Omental fat pad (tissue), 4 donors: Measurements from ENCODE around the gene FOXB1. TPM values are rescaled to one million over a fixed set of nuclear protein-coding genes. Genes with fewer than 3 reads are reported as not detected.

Experiments used
- ATAC-seq: fragments of 150-250 bp; one replicate; pipeline ENCODE4 v1.9.1; 2016; ENCODE audit warnings: mild to moderate bottlenecking, moderate library complexity; ENCODE audit not compliant: low FRiP score
- DNase-seq: peaks from one replicate; pipeline ENCODE4 v3.0.0-alpha.2; 2019; ENCODE audit warnings: low spot score
- total RNA-seq, 4 donors: library from RNA; depleted of rRNA; stranded (reverse); fragments of >200 nt; gene quantifications; one replicate each; pipeline ENCODE4 v1.1.0, GENCODE V29; 2016
- TF ChIP-seq, protein P1 (sequence below), 3 donors: fragments of 450-650 bp; IDR thresholded peaks; one replicate each; pipeline ENCODE4 v1.5.1; 2016 to 2017; ENCODE audit warnings: antibody characterized with exemption in 3 of 3, mild to moderate bottlenecking in 3 of 3, moderate library complexity in 2 of 3

FOXB1 gene
- total RNA-seq, 4 donors from 2014 or later = not detected

DNA sequence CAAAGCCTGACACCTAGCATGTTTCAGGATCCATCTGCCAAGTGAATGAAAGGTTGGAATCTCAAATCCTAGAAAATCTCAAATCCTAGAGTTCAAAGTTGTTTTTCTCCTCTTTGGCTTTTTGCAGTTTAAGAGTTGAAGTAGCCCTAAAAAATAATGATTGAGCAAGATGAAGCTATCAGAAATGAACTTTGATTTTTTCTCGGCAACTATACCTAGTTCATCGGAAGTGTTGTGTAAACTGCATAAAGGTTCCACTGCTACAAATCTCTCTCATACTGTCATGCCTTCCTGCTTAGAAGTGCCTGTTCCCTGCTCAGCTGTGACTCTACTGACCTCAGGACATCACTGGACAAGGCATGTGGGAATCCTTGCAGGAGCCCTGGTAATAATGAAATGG lies 35.8 kb upstream of the FOXB1 start:
- DNase-seq = no peak
- no peak for ATAC-seq
- TF ChIP-seq, protein P1, sequence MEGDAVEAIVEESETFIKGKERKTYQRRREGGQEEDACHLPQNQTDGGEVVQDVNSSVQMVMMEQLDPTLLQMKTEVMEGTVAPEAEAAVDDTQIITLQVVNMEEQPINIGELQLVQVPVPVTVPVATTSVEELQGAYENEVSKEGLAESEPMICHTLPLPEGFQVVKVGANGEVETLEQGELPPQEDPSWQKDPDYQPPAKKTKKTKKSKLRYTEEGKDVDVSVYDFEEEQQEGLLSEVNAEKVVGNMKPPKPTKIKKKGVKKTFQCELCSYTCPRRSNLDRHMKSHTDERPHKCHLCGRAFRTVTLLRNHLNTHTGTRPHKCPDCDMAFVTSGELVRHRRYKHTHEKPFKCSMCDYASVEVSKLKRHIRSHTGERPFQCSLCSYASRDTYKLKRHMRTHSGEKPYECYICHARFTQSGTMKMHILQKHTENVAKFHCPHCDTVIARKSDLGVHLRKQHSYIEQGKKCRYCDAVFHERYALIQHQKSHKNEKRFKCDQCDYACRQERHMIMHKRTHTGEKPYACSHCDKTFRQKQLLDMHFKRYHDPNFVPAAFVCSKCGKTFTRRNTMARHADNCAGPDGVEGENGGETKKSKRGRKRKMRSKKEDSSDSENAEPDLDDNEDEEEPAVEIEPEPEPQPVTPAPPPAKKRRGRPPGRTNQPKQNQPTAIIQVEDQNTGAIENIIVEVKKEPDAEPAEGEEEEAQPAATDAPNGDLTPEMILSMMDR (IDR thresholded peaks at IDR 0.05) = no peak

DNA sequence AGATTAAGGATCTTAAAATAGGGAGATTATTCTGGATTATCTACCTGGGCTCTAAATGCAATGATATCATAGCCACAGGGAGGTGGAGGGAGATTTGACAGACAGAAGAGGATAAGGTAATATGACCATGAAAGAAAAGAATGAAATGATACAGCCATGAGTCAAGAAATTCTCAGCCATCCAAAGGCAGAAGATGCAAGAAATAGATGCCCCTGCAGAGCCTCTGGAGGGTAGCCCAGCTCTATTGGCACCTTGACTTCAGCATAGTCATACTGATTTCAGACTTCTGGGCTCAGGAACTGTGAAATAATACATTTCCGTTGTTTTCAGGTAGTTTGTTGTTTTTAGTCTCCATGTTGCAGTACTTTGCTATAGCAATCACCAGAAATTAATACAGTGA lies 31.9 kb upstream of the FOXB1 start:
- ATAC-seq (no peak), DNase-seq (no peak)
- TF ChIP-seq, protein P1 (IDR thresholded peaks at IDR 0.05) = no peak

DNA sequence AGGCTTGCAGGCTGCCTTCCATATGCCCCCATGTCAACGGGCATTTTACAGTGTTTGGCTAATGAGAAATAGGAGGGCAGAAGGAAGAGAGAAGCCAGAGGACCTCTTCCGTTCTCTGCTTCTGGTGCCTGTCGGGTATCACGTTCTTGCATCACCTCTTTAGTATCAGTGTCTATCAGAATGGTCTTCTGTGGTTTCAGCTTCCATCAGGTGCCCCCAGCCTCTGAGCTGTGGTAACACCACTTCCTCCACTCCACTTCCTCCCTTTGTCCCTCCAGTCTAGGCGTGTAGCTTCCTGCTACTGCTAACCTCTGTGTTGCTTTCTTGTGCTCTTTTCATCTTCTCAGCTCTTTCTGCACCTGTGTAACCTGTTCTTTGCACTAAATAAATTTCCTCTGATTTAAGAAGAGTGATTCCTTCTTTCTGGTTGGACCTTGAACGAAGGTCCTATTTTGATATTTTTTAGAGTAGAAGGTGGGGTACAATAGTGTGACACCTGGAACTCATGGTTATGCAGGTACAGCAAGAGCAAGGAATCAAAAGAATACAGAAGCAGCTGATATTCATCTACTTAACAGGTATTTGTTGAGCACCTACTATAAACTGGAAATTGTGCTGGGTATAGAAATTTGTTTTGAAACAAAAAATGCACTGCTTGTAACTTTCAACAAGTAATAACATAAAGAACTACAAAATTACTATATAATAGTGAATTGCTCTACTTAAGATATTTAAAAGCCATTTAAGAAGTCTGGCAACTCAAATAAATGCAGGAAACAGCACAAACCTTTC lies 27.4 kb upstream of the FOXB1 start:
- no peak for DNase-seq
- ATAC-seq = no peak
- TF ChIP-seq, protein P1 (IDR thresholded peaks at IDR 0.05) = no peak

DNA sequence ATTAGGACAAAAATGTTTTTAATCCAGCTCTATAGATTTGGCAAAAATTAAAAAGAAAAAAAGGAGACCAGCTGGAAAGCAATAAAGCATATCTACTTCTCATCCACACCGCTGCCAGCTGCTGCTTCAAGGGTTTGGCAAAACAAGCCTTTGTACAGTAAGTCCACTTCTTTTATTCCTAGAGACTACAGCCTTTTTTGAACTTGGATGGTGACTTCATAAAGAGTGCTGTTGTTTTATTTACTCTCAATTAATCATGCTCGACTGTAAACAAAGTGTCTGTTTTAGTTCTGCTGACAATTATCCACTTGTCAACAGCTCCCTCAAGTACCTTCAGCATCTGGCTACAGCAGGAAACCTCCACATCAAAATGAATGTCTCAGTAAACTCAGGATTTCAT lies 12.3 kb upstream of the FOXB1 start:
- TF ChIP-seq, protein P1 (IDR thresholded peaks at IDR 0.05) = no peak
- DNase-seq (no peak), ATAC-seq (no peak)

DNA sequence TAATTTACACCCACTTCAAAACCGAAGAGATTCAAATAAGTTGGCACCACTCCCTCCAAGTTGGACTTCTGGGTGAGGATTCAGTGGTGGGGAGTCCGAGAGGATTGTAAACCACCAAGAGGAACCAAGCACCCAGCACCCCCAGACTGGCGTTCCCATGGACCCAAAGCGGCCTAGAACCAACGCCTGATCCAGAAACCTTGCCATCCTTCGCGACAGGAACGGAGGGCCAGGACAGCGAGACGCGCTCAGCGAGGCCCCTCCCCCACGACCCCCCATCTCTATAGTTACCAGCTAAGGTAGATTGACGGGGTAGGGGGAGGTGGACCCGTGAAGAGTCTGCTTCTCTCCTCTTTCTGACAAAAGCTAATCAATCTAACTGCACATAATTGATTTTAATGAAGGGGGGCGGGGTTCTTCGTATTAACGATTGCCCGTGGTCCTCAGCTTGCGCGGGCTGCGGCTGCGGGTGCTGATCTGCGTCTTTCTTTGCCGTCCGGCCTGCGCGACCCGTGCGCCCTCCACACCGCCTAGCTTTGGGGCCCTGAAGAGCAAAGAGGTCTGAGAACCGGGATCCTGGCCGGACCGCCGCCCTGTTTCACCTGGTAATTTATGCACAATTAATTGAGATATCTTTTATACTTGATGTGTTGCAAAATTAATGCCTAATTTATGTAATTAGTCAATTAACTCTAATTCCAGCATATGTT lies 10.9 kb upstream of the FOXB1 start:
- TF ChIP-seq, protein P1 (IDR thresholded peaks at IDR 0.05) = no peak
- ATAC-seq (no peak), DNase-seq (no peak)

DNA sequence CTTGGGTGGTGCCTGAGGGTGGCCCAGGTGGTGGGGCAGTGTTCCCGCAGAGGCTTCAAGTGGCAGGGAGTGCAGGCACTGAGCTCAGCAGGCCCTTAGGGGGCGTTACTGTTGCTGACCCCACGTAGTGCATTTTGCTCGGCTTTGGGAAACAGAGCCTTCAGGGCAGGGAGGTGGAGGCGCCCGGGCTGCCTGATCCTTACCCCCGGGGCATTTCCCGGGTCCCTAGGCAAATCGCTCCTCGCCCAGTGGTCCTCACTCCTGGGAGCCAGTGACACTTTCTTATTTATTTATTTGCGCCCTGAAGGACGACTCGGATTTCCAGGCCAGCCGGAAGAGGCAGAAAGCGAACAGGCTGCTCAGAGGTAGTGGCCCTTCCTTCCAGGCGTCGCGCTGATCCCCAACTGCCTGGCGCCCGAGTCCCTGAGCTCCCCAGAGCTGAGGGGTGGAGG lies 10.1 kb upstream of the FOXB1 start:
- ATAC-seq = no peak
- no peak for DNase-seq

More for the DNA sequence above, 10.1 kb upstream of the FOXB1 start:
- TF ChIP-seq, protein P1 (IDR thresholded peaks at IDR 0.05) = no peak
